Activated CD4-positive, CD25-positive, alpha-beta regulatory T cell treated with anti-CD3 and anti-CD28 coated beads, Interleukin-2, amount 50 U/mL, for 72 hours (primary cell): ENCODE data around the gene NEURL4.
"Not testable (repeated sequence)": the region's sequence is repeated elsewhere in the genome, so short reads cannot be mapped to it uniquely, and the experiment has no call there.

Source experiments
- DNase-seq: peaks from one replicate; pipeline ENCODE4 v3.0.0; 2021

The NEURL4 gene

DNA sequence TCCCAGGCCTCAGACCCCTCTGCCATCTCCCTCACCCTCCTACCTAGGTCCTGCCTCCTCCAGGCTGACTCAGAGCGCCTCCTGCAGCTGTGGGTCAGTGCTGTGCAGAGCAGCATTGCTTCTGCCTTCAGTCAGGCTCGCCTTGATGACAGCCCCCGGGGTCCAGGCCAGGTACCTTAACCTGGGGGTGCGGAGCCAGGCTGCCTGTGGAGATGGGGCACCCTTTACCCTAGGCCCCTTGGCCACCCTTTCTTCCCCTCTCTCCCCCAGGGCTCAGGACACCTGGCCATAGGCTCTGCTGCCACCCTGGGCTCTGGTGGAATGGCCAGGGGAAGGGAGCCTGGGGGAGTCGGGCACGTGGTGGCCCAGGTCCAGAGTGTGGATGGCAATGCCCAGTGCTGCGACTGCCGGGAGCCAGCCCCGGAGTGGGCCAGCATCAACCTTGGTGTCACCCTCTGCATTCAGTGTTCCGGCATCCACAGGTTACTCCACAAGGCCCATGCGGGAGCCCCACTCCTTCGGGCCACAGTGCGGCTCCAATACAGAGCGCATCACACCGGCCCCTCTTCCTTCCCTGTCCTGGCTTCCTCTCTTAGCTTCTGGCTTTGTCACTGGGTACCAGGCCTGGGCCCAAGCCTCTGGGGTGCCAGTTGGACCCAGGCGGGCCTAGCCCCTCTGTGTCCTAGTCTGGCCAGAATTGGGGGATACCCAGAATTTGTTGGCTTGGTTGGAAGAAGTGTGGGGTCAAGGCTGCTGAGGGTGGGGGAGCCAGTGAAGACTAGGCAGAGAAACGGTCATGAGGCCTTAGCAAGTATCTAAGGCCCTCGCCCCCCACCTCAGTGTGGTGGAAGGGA lies 17.9 kb upstream of the NEURL4 start:
- no peak for DNase-seq

- DNase-seq, result no peak
These were observed 14.1 kb upstream of the NEURL4 start for GRCh38 chr17:7343250-7343649.

- DNase-seq, result no peak
These were observed 12.7 kb upstream of the NEURL4 start for GRCh38 chr17:7341842-7342241.

- DNase-seq, result no peak
These were observed 11.0 kb upstream of the NEURL4 start for GRCh38 chr17:7340179-7340578.

DNA sequence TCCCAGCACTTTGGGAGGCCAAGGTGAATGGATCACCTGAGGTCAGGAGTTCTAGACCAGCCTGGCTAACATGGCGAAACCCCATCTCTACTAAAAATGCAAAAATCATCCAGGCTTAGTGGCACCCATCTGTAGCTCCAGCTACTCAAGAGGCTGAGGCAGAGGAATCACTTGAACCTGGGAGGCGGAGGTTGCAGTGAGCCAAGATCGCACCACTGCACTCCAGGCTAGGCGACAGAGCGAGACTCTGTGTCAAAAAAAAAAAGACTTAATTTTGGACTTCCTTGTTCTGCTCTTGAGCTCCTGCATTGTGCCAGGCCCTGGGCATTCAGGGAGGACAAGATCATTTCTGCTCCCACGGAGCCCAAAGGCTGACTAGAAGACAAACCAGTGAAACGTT lies 8.5 kb upstream of the NEURL4 start:
- not testable (repeated sequence) for DNase-seq

DNA sequence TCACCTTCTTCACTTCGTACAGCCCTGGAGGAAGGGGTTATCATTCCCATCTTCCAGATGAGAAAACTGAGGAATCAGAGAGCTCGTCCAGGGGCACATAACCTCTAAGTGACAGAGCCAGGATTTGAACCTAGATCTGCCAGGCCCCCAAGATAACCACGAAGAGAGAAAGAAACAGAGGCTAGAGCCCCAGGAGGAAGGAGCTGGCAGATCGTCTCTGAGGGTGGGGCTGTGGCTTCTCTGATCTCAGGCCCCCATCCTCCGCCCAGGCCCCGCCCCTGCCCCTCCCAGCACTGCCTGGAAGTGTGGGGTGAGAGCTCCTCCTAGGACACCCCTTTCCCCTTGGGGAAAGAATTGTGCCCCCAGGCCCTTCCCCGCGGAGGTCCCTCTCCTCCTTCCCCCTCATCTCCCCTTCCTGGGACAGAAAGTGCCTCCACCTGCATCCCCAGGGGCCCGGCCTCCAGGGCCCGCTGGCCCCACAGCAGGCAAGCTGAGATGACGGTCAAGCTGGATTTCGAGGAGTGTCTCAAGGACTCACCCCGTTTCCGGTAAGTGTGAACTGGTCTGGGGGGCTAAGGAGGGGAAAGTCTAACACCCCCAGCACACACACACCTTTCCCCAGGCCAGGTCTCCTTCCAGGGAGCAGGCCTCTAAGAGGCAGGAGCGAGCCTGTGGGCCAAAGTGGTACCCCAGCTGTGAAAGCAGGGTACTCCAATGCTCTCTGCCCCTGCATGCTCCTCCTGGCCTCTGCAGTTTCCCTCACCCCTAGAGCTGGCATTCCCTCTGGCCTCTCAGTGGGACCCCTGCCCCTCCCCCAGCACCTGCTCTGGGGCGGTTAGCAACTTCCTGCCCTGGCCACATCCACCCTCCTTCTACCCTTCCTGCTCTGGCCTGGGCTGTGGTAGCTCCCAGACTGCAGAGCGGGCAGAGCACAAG lies 7.4 kb upstream of the NEURL4 start, which contains the start of gene ACAP1:
ACAP1 (plus strand) TSS at position 290 of the 936 bp plus-strand sequence; CDS start at position 496, 206 bp downstream.
- DNase-seq, result peak; percentile 74

DNA sequence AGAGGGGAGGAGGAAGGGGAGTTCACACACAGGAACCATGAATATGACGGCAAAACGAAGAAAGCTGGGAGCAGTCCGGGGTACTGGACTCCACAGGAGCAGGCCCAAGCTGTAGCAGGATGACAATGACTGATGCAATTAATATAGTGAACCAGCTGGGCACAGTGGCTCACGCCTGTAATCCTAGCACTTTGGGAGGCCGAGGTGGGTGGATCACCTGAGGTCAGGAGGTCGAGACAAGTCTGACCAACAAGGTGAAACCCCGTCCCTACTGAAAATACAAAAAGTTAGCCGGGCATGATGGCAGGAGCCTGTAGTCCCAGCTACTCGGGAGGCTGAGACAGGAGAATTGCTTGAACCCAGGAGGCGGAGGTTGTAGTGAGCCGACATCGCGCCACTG lies 6.6 kb upstream of the NEURL4 start:
- not testable (repeated sequence) for DNase-seq

- no peak for DNase-seq
These were observed 5.9 kb upstream of the NEURL4 start for GRCh38 chr17:7334938-7335538.

DNA sequence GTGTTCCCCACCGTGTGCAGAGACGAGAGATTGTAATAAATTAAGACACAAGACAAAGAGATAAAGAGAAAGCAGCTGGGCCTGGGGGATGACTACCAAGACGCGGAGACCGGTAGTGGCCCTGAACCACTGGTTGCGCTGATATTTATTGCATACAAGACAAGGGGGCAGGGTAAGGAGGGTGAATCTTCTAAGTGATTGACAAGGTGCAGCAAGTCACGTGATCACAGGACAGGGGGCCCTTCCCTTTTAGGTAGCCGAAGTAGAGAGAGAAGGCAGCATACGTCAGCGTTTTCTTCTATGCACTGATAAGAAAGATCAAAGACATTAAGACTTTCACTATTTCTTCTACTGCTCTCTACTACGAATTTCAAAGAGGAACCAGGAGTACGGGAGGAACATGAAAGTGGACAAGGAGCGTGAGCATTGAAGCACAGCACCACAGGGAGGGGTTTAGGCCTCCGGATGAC lies 3.5 kb upstream of the NEURL4 start:
- not testable (repeated sequence) for DNase-seq

GRCh38 chr17:7332111-7332510 lies 3.0 kb upstream of the NEURL4 start:
- no peak for DNase-seq

DNA sequence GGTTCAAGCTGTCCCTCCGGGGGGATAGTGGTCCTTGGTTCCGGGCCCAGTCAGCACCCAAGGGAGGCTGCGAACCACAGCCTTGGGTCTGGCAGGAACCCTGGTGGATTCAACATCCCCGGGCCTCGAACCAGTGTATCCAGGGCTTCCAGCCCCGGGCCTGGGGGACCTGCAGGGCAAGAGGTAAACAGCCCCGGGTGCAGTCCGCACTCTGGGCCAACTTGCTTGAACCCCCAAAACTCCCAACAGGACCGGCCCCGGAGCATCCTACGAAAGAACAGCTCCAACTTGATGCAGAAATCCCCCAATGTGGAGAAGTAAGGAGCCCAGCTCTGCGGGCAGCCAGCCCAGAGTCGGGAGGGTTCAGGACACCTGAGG lies 1.5 kb upstream of the NEURL4 start:
- DNase-seq, result no peak

GRCh38 chr17:7329997-7330637 lies 982 bp upstream of the NEURL4 start:
- DNase-seq, result peak; percentile 76

GRCh38 chr17:7329374-7329996 lies 350 bp upstream of the NEURL4 start:
- peak; percentile 93 for DNase-seq

- no peak for DNase-seq
These were observed 1.1 kb downstream of the NEURL4 start for GRCh38 chr17:7328009-7328408.

GRCh38 chr17:7327501-7327900 lies 1.6 kb downstream of the NEURL4 start:
- no peak for DNase-seq

GRCh38 chr17:7327056-7327455 lies 2.1 kb downstream of the NEURL4 start:
- no peak for DNase-seq

- no peak for DNase-seq
These were observed 2.9 kb downstream of the NEURL4 start for GRCh38 chr17:7326186-7326585.

- no peak for DNase-seq
These were observed 4.1 kb downstream of the NEURL4 start for GRCh38 chr17:7325031-7325528.

DNA sequence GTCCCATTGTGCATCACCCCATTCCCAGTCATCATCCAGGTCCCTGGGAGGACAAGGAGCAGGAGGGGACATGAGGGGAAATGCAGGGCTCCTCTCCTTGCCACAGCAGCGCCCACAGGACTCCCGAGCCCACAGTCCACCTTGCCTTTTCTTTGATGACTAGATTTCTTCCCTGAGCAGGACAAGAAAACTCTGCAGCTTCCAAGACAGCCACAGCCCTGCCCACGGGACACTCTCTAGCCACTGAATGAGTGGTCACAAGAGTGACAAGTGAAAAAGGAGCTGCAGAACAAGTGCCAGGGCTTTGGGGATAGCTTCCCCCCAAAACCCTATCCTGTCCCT lies 4.7 kb downstream of the NEURL4 start:
- DNase-seq, result no peak

GRCh38 chr17:7323731-7324437 lies 5.3 kb downstream of the NEURL4 start:
- peak; percentile 73 for DNase-seq

- DNase-seq, result no peak
These were observed 6.5 kb downstream of the NEURL4 start for GRCh38 chr17:7322520-7323194.
